Lung (tissue), 16 donors: Measurements from ENCODE around the gene PIK3R2. TPM values are rescaled to one million over a fixed set of nuclear protein-coding genes. Genes with fewer than 3 reads are reported as not detected.
"Not testable (repeated sequence)": the region's sequence is repeated elsewhere in the genome, so short reads cannot be mapped to it uniquely, and the experiment has no call there.

Experiments used
- ATAC-seq: fragments of 200-7000 bp; cut with Tn5 transposase; one replicate; pipeline ENCODE4 v1.9.1; 2020; ENCODE audit warnings: moderate number of reproducible peaks; ENCODE audit not compliant: insufficient read depth, low FRiP score
- DNase-seq, 3 donors: peaks; one replicate each; pipeline ENCODE4 v3.0.0-alpha.2; 2013 to 2017
- H3K27ac ChIP-seq, 2 donors: one replicate each; pipeline ENCODE4 v1.5.1; 2013; ENCODE audit warnings: mild to moderate bottlenecking in 2 of 2, moderate library complexity in 2 of 2, control low read depth in 1 of 2, inconsistent platforms in 1 of 2, low read depth in 1 of 2, low read length in 1 of 2
- H3K27me3 ChIP-seq, 3 donors: one replicate each; pipeline ENCODE4 v1.5.1; 2013; ENCODE audit warnings: low read length in 2 of 3; ENCODE audit not compliant: control insufficient read depth in 3 of 3, insufficient read depth in 3 of 3
- H3K36me3 ChIP-seq, 4 donors: one replicate each; pipeline ENCODE4 v1.5.1; 2013; ENCODE audit warnings: low read length in 4 of 4, mild to moderate bottlenecking in 1 of 4, moderate library complexity in 1 of 4; ENCODE audit not compliant: control insufficient read depth in 4 of 4, insufficient read depth in 4 of 4
- H3K4me1 ChIP-seq, 5 donors: one replicate each; pipeline ENCODE4 v1.5.1; 2013; ENCODE audit warnings: low read length in 5 of 5, mild to moderate bottlenecking in 2 of 5, moderate library complexity in 1 of 5; ENCODE audit not compliant: control insufficient read depth in 5 of 5, insufficient read depth in 5 of 5
- H3K4me3 ChIP-seq: one replicate; pipeline ENCODE4 v1.5.1; 2013; ENCODE audit warnings: mild to moderate bottlenecking, control low read depth, moderate library complexity
- H3K9ac ChIP-seq, 2 donors: one replicate each; pipeline ENCODE4 v1.5.1; 2013; ENCODE audit warnings: low read length in 2 of 2, control low read depth in 1 of 2; ENCODE audit not compliant: insufficient read depth in 1 of 2
- H3K9me3 ChIP-seq, 4 donors: one replicate each; pipeline ENCODE4 v1.5.1; 2013; ENCODE audit warnings: low read length in 3 of 4, mild to moderate bottlenecking in 1 of 4, moderate library complexity in 1 of 4; ENCODE audit not compliant: control insufficient read depth in 4 of 4, insufficient read depth in 3 of 4
- WGBS, 2 donors: extraction: QIAGEN DNeasy Blood & Tissue Kit; methylation state at CpG; one replicate each; pipeline ENCODE4 v1.1.7; 2013; 5-methylcytosine and 5-hydroxymethylcytosine counted together
- long read RNA-seq, 5 donors: transcript quantifications; one replicate each; lab custom pipeline, GENCODE V29; 2026
- polyA plus RNA-seq, 2 donors: library from polyadenylated mRNA; stranded (reverse); fragments of 200-250 nt; gene quantifications; one replicate each; pipeline ENCODE4 v1.2.1, GENCODE V29; 2013
- total RNA-seq, 2 donors: library from RNA; depleted of rRNA in 1 of 2; stranded (reverse); fragments of >200 nt in 1 of 2; gene quantifications; one replicate each; pipeline ENCODE4 v1.2.1, GENCODE V29; 2014 to 2021
- TF ChIP-seq, protein P1 (sequence below): IDR thresholded peaks from 2 replicates; pipeline ENCODE4 v1.5.1; 2012; ENCODE audit warnings: mild to moderate bottlenecking; ENCODE audit errors: control extremely low read depth, extremely low read depth
- donor health status: control.
- donor health status: control.
- donor health status: Bipolar disorder and iron deficiency.
- donor health status: healthy.
- donor health status: DM: yes; HTN: yes; CAD: no.

The PIK3R2 gene
- total RNA-seq (10 to 100 TPM; 22.3 to 36.2 TPM), polyA plus RNA-seq (10 to 100 TPM in 1 of 2 donors, 1 to 10 TPM in 1; 7.0 to 18.4 TPM)
- long read RNA-seq, donor 1, full-length matches to known transcripts: 8 of 14 reads
- long read RNA-seq, donor 1, partial matches to known transcripts: 6 of 14 reads
- long read RNA-seq, donor 1, other reads (novel, unspliced or antisense): 0 of 14 reads
- long read RNA-seq, donor 2, partial matches to known transcripts: 8 of 9 reads
- long read RNA-seq, donor 2, other reads (novel, unspliced or antisense): 0 of 9 reads
- long read RNA-seq, donor 3, full-length matches to known transcripts: 9 of 14 reads
- long read RNA-seq, donor 3, partial matches to known transcripts: 5 of 14 reads
- long read RNA-seq, donor 3, other reads (novel, unspliced or antisense): 0 of 14 reads
- long read RNA-seq, donor 4, full-length matches to known transcripts: 1 of 16 reads
- long read RNA-seq, donor 4, partial matches to known transcripts: 15 of 16 reads
- long read RNA-seq, donor 4, other reads (novel, unspliced or antisense): 0 of 16 reads
- long read RNA-seq, donor 5, full-length matches to known transcripts: 7 of 49 reads
- long read RNA-seq, donor 5, partial matches to known transcripts: 42 of 49 reads
- long read RNA-seq, donor 5, other reads (novel, unspliced or antisense): 0 of 49 reads

DNA sequence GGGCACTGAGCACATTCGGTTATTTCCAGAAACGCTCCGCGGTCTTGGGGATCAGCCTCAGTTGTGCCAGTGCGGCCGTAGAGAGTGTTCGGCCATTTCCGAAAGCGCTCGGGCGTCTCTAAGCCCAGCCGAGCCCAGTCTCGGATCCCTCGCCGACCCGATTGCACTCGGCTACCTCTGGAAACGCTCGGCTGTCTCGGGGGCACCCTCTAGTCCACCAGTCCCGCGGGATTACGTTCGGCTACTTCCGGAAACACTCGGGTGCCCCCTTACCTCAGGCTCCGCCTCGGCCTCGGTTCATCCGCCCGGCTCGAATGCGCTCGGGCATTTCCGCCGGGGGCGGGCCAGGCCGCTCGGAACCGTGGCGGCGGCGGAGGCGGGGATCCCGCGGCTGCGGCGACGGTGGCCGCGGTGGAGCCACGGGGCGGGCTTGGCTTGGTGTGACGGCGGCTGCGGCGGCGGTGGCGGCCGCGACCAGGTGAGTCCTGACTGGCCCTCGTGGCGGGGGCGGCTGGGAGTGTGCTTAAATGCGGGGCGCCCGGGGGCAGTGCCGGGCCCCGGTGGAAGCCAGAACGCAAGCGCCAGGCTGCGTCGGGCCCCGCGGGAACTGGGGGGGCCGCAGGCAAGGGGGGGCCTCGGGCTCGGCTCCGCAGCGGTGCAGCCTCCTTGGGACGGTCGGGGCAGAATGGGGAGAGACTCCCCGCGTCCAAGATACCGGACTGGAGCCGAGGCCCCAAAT is at the start of gene PIK3R2:
TSS of gene PIK3R2 (plus strand) at position 347 of the 739 bp plus-strand sequence. CDS start 2,717 bp downstream, outside the sequence.
- no peaks in the 10 kb centered on the region for H3K9me3 ChIP-seq
- H3K27ac ChIP-seq: peak within 1 kb of the TSS; percentile 95 to 96
- TF ChIP-seq, protein P1, sequence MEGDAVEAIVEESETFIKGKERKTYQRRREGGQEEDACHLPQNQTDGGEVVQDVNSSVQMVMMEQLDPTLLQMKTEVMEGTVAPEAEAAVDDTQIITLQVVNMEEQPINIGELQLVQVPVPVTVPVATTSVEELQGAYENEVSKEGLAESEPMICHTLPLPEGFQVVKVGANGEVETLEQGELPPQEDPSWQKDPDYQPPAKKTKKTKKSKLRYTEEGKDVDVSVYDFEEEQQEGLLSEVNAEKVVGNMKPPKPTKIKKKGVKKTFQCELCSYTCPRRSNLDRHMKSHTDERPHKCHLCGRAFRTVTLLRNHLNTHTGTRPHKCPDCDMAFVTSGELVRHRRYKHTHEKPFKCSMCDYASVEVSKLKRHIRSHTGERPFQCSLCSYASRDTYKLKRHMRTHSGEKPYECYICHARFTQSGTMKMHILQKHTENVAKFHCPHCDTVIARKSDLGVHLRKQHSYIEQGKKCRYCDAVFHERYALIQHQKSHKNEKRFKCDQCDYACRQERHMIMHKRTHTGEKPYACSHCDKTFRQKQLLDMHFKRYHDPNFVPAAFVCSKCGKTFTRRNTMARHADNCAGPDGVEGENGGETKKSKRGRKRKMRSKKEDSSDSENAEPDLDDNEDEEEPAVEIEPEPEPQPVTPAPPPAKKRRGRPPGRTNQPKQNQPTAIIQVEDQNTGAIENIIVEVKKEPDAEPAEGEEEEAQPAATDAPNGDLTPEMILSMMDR: no peak
- peaks cover 0 to 32% (median 16%) of the 10 kb centered on the region in 5 donors for H3K4me1 ChIP-seq
- WGBS, 2 donors: 0 to 1% methylated on average over 69 to 86 of the region's 86 CpGs
- H3K27me3 ChIP-seq: no peaks in the 10 kb centered on the region
- ATAC-seq: peak; percentile 91
- peak within 1 kb of the TSS; percentile 83 for H3K4me3 ChIP-seq
- peak within 1 kb of the TSS; percentile 88 to 94 for H3K9ac ChIP-seq
- H3K36me3 ChIP-seq: peaks cover 0 to 20% (median 8%) of the 10 kb centered on the region in 4 donors
- DNase-seq: peak; percentile 99 to 100 (median 100)

- peak overlapping the region in 1 of 2 donors; percentile 40 for H3K9ac ChIP-seq
- H3K4me1 ChIP-seq: peaks cover 0 to 14% (median 2%) of the 10 kb centered on the region in 5 donors
- H3K27ac ChIP-seq: peak overlapping the region in 1 of 2 donors; percentile 78
- H3K4me3 ChIP-seq: no peak overlapping the region
- 68 to 69% methylated on average over 5 of the region's 5 CpGs for WGBS, 2 donors
- ATAC-seq (no peak), DNase-seq (no peak)
- no peaks in the 10 kb centered on the region for H3K36me3 ChIP-seq
- TF ChIP-seq, protein P1: no peak
- peaks cover 0 to 2% (median 1%) of the 10 kb centered on the region in 3 donors for H3K27me3 ChIP-seq
- no peaks in the 10 kb centered on the region for H3K9me3 ChIP-seq
Observed at GRCh38 chr19:18104793-18105131, 48.2 kb upstream of the PIK3R2 start.

DNA sequence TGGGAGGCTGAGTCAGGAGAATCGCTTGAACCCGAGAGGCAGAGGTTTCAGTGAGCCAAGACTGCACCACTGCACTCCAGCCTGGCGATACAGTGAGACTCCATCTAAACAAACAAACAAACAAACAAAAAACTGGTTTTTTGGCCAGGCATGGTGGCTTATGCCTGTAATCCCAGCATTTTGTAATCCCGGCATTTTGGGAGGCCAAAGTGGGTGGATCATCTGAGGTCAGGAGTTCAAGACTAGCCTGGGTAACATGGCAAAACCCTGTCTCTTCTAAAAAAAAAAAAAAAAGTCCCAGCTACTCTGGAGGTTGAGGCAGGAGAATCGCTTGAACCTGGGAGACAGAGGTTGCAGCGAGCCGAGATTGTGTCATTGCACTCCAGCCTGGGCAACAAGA is 47.7 kb upstream of the PIK3R2 start:
- DNase-seq, H3K9me3 ChIP-seq, H3K27ac ChIP-seq, H3K36me3 ChIP-seq, H3K9ac ChIP-seq, H3K27me3 ChIP-seq, ATAC-seq, H3K4me3 ChIP-seq: not testable (repeated sequence)
- 80 to 89% methylated on average over 7 of the region's 7 CpGs for WGBS, 2 donors
- peaks cover 0 to 19% (median 2%) of the 10 kb centered on the region in 5 donors for H3K4me1 ChIP-seq

GRCh38 chr19:18107235-18107634 is 45.7 kb upstream of the PIK3R2 start:
- Histone ChIP-seq H3K9ac (no peak overlapping the region), H3K4me1 (peaks cover 0 to 23% (median 2%) of the 10 kb centered on the region in 5 donors), H3K4me3 (no peak overlapping the region), H3K27ac (no peak overlapping the region), H3K9me3 (no peaks in the 10 kb centered on the region), H3K36me3 (no peaks in the 10 kb centered on the region), H3K27me3 (no peaks in the 10 kb centered on the region)
- no peak for DNase-seq
- ATAC-seq: no peak
- WGBS, 2 donors: 76 to 90% methylated on average over 9 of the region's 9 CpGs
- TF ChIP-seq, protein P1: no peak
